ENCODE measurements around the gene ITGB8. TPM values are rescaled to one million over a fixed set of nuclear protein-coding genes. Genes with fewer than 3 reads are reported as not detected.

The ITGB8 gene
- total RNA-seq, 1 experiment from 2014 or later, result 13.9 TPM

- TF ChIP-seq CTCF (conservative IDR thresholded peaks at IDR 0.05; ENCODE audit: low read depth, low read length), result no peak
- TF ChIP-seq EZH2 (IDR thresholded peaks at IDR 0.05; ENCODE audit: low read length, unreplicated experiment), result no peak
- no peak for TF ChIP-seq EZH2phosphoT487 (IDR thresholded peaks at IDR 0.05; ENCODE audit: borderline replicate concordance, low read length)
- BruUV-seq (replicated peaks), result no TSS peak
- no peaks in the 10 kb centered on the region for H3F3A ChIP-seq (ENCODE audit: low read length, unreplicated experiment)
- H3K9ac ChIP-seq (ENCODE audit: low read length), result no peak overlapping the region
- intact Hi-C loops (cut with micrococcal nuclease), result no loop called here
- H2AFZ ChIP-seq (ENCODE audit: low read length), result no peak overlapping the region
- H3K79me2 ChIP-seq (ENCODE audit: low read length), result no peaks in the 10 kb centered on the region
- no peak overlapping the region for H3K27ac ChIP-seq (ENCODE audit: low read length)
- DNase-seq, result no peak
- no peaks in the 10 kb centered on the region for H4K20me1 ChIP-seq (ENCODE audit: low read length)
- H3K9me2 ChIP-seq (replicated peaks; ENCODE audit: low read length), result no peaks in the 10 kb centered on the region
- ChIA-PET CTCF (no interaction called here), POLR2A (ENCODE audit: unreplicated experiment) (no interaction called here)
- H3K36me3 ChIP-seq (ENCODE audit: low read depth, low read length), result no peaks in the 10 kb centered on the region
- ATAC-seq, result no peak
- H3K4me1 ChIP-seq (ENCODE audit: insufficient read depth, low read length), result peaks cover 13% of the 10 kb centered on the region
- no peaks in the 10 kb centered on the region for H3K27me3 ChIP-seq (ENCODE audit: low read length)
- H3K4me2 ChIP-seq (ENCODE audit: low read length), result no peak overlapping the region
- H3K4me3 ChIP-seq (ENCODE audit: low read length), result no peak overlapping the region
- peaks cover 7% of the 10 kb centered on the region; the same call in 1 of the 2 replicates for H3K9me3 ChIP-seq (ENCODE audit: low read length)
These were observed 113.5 kb downstream of the ITGB8 start for GRCh38 chr7:20444030-20444800.

GRCh38 chr7:20447021-20447650 is 116.4 kb downstream of the ITGB8 start:
- H3K4me2 ChIP-seq (ENCODE audit: low read length), result no peak overlapping the region
- TF ChIP-seq EZH2 (IDR thresholded peaks at IDR 0.05; ENCODE audit: low read length, unreplicated experiment), result no peak
- no peak for TF ChIP-seq EZH2phosphoT487 (IDR thresholded peaks at IDR 0.05; ENCODE audit: borderline replicate concordance, low read length)
- TF ChIP-seq CTCF (conservative IDR thresholded peaks at IDR 0.05; ENCODE audit: low read depth, low read length), result no peak
- H3F3A ChIP-seq (ENCODE audit: low read length, unreplicated experiment), result no peaks in the 10 kb centered on the region
- H3K9ac ChIP-seq (ENCODE audit: low read length), result no peak overlapping the region
- intact Hi-C loops (cut with micrococcal nuclease), result no loop called here
- BruUV-seq (replicated peaks), result no TSS peak
- ChIA-PET CTCF (no interaction called here), POLR2A (ENCODE audit: unreplicated experiment) (no interaction called here)
- no peaks in the 10 kb centered on the region for H3K79me2 ChIP-seq (ENCODE audit: low read length)
- no peak overlapping the region for H3K4me3 ChIP-seq (ENCODE audit: low read length)
- no peaks in the 10 kb centered on the region for H3K9me2 ChIP-seq (replicated peaks; ENCODE audit: low read length)
- H3K9me3 ChIP-seq (ENCODE audit: low read length), result peaks cover 7% of the 10 kb centered on the region; the same call in 1 of the 2 replicates
- H3K36me3 ChIP-seq (ENCODE audit: low read depth, low read length), result no peaks in the 10 kb centered on the region
- H3K27me3 ChIP-seq (ENCODE audit: low read length), result no peaks in the 10 kb centered on the region
- H3K4me1 ChIP-seq (ENCODE audit: insufficient read depth, low read length), result peaks cover 4% of the 10 kb centered on the region
- no peak overlapping the region for H3K27ac ChIP-seq (ENCODE audit: low read length)
- no peak overlapping the region for H2AFZ ChIP-seq (ENCODE audit: low read length)
- ATAC-seq (no peak), DNase-seq (no peak)
- no peaks in the 10 kb centered on the region for H4K20me1 ChIP-seq (ENCODE audit: low read length)

- no peaks in the 10 kb centered on the region for H3K9me2 ChIP-seq (replicated peaks; ENCODE audit: low read length)
- ATAC-seq, result no peak
- DNase-seq, result no peak
- ChIA-PET POLR2A (ENCODE audit: unreplicated experiment) (no interaction called here), CTCF (no interaction called here)
- H3K36me3 ChIP-seq (ENCODE audit: low read depth, low read length), result no peaks in the 10 kb centered on the region
- H4K20me1 ChIP-seq (ENCODE audit: low read length), result no peaks in the 10 kb centered on the region
- BruUV-seq (replicated peaks), result no TSS peak
- no peak overlapping the region for H3K4me2 ChIP-seq (ENCODE audit: low read length)
- no peak overlapping the region for H2AFZ ChIP-seq (ENCODE audit: low read length)
- TF ChIP-seq CTCF (conservative IDR thresholded peaks at IDR 0.05; ENCODE audit: low read depth, low read length), result no peak
- peaks cover 7% of the 10 kb centered on the region; the same call in 1 of the 2 replicates for H3K9me3 ChIP-seq (ENCODE audit: low read length)
- no peak overlapping the region for H3K4me3 ChIP-seq (ENCODE audit: low read length)
- no peaks in the 10 kb centered on the region for H3F3A ChIP-seq (ENCODE audit: low read length, unreplicated experiment)
- H3K27me3 ChIP-seq (ENCODE audit: low read length), result no peaks in the 10 kb centered on the region
- H3K4me1 ChIP-seq (ENCODE audit: insufficient read depth, low read length), result no peaks in the 10 kb centered on the region
- no peak overlapping the region for H3K27ac ChIP-seq (ENCODE audit: low read length)
- intact Hi-C loops (cut with micrococcal nuclease), result no loop called here
- H3K79me2 ChIP-seq (ENCODE audit: low read length), result no peaks in the 10 kb centered on the region
- H3K9ac ChIP-seq (ENCODE audit: low read length), result no peak overlapping the region
These were observed 118.5 kb downstream of the ITGB8 start for GRCh38 chr7:20449176-20449575.
